Lower leg skin (tissue), 4 donors: ENCODE results near the gene COL4A2. TPM values are rescaled to one million over a fixed set of nuclear protein-coding genes. Genes with fewer than 3 reads are reported as not detected.

Source experiments
- DNase-seq, 2 donors: peaks; one replicate each; pipeline ENCODE4 v3.0.0-alpha.2; 2019; ENCODE audit warnings: low spot score in 2 of 2
- H3K4me3 ChIP-seq: fragments of 200-600 bp; sonication (generic); 2 replicates; pipeline ENCODE4 v1.5.1; 2017; ENCODE audit warnings: mild to moderate bottlenecking, low read depth; ENCODE audit not compliant: poor library complexity, severe bottlenecking
- POLR2A ChIP-seq, 2 donors: fragments of 450-650 bp; IDR thresholded peaks; one replicate each; pipeline ENCODE4 v1.6.1; 2016 to 2017; ENCODE audit warnings: antibody characterized with exemption in 2 of 2, mild to moderate bottlenecking in 1 of 2, moderate library complexity in 1 of 2
- WGBS, 2 donors: methylation state at CpG; one replicate each; pipeline ENCODE4 v1.1.5; 2018; 5-methylcytosine and 5-hydroxymethylcytosine counted together
- intact Hi-C: fragments of 100-400 bp; cut with DNase I; formaldehyde crosslinking; loops from one replicate; pipeline ENCODE4 v1.15.0; 2023; ENCODE audit warnings: low total_unique reads
- total RNA-seq, 4 donors: library from RNA; depleted of rRNA; stranded (reverse); fragments of >200 nt; gene quantifications; one replicate each; pipeline ENCODE4 v1.1.0, GENCODE V29; 2016
- TF ChIP-seq, protein P1 (sequence below), 3 donors: fragments of 450-650 bp; IDR thresholded peaks; one replicate each; pipeline ENCODE4 v1.5.1; 2016; ENCODE audit warnings: antibody characterized with exemption in 3 of 3, mild to moderate bottlenecking in 3 of 3, moderate library complexity in 2 of 3

The COL4A2 gene
- total RNA-seq, 4 donors from 2014 or later: 40.8 to 119 (median 58.9) TPM

- intact Hi-C loops: no loop called here
- 82 to 88% methylated on average over 3 of the region's 3 CpGs for WGBS, 2 donors
- no peak overlapping the region for H3K4me3 ChIP-seq
- no peak for DNase-seq
- TF ChIP-seq POLR2A (IDR thresholded peaks at IDR 0.05): no peak
- TF ChIP-seq, protein P1, sequence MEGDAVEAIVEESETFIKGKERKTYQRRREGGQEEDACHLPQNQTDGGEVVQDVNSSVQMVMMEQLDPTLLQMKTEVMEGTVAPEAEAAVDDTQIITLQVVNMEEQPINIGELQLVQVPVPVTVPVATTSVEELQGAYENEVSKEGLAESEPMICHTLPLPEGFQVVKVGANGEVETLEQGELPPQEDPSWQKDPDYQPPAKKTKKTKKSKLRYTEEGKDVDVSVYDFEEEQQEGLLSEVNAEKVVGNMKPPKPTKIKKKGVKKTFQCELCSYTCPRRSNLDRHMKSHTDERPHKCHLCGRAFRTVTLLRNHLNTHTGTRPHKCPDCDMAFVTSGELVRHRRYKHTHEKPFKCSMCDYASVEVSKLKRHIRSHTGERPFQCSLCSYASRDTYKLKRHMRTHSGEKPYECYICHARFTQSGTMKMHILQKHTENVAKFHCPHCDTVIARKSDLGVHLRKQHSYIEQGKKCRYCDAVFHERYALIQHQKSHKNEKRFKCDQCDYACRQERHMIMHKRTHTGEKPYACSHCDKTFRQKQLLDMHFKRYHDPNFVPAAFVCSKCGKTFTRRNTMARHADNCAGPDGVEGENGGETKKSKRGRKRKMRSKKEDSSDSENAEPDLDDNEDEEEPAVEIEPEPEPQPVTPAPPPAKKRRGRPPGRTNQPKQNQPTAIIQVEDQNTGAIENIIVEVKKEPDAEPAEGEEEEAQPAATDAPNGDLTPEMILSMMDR (IDR thresholded peaks at IDR 0.05): no peak
These were observed 58.8 kb downstream of the COL4A2 start for GRCh38 chr13:110365876-110366275.

- no peak for DNase-seq
- no peak overlapping the region for H3K4me3 ChIP-seq
- intact Hi-C loops: no loop called here
- no peak for TF ChIP-seq POLR2A (IDR thresholded peaks at IDR 0.05)
- TF ChIP-seq, protein P1 (IDR thresholded peaks at IDR 0.05): no peak
- WGBS, 2 donors: 82 to 83% methylated on average over 3 of the region's 3 CpGs
These were observed 59.6 kb downstream of the COL4A2 start for GRCh38 chr13:110366733-110367132.

- WGBS, 2 donors: 52 to 69% methylated on average over 4 of the region's 4 CpGs
These were observed 60.5 kb downstream of the COL4A2 start for GRCh38 chr13:110367620-110368019.

DNA sequence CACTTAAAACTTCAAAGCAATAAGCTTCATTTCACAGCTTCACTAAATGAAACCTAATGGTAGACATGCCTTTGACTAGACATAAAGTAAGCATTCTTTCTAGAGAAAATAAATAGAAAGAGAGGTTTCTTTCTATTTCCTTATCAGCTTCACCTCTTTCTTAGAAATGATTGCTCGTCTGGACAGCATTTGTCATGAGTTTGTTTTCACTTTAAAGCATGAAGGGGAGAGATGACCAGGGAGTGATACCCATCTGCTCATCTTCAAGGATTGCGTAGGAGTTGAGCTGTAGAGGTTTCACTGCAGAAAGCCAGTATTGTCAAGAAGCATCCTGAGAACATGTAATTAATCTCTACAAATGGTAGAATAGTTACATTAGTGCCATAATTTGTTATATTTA lies 61.3 kb downstream of the COL4A2 start:
- TF ChIP-seq POLR2A (IDR thresholded peaks at IDR 0.05): no peak
- H3K4me3 ChIP-seq: no peak overlapping the region
- intact Hi-C loops: no loop called here
- 95 to 96% methylated on average over 2 of the region's 2 CpGs for WGBS, 2 donors
- DNase-seq: no peak

More at GRCh38 chr13:110367620-110368019, 60.5 kb downstream of the COL4A2 start:
- H3K4me3 ChIP-seq: no peak overlapping the region
- intact Hi-C loops: no loop called here
- no peak for DNase-seq
- no peak for TF ChIP-seq POLR2A (IDR thresholded peaks at IDR 0.05)
- TF ChIP-seq, protein P1 (IDR thresholded peaks at IDR 0.05): no peak

GRCh38 chr13:110369400-110369799 lies 62.3 kb downstream of the COL4A2 start:
- intact Hi-C loops: no loop called here
- 93% methylated on average over 5 of the region's 5 CpGs for WGBS, 2 donors
- DNase-seq: no peak
- H3K4me3 ChIP-seq: no peak overlapping the region
- TF ChIP-seq POLR2A (IDR thresholded peaks at IDR 0.05): no peak
- TF ChIP-seq, protein P1 (IDR thresholded peaks at IDR 0.05): no peak

DNA sequence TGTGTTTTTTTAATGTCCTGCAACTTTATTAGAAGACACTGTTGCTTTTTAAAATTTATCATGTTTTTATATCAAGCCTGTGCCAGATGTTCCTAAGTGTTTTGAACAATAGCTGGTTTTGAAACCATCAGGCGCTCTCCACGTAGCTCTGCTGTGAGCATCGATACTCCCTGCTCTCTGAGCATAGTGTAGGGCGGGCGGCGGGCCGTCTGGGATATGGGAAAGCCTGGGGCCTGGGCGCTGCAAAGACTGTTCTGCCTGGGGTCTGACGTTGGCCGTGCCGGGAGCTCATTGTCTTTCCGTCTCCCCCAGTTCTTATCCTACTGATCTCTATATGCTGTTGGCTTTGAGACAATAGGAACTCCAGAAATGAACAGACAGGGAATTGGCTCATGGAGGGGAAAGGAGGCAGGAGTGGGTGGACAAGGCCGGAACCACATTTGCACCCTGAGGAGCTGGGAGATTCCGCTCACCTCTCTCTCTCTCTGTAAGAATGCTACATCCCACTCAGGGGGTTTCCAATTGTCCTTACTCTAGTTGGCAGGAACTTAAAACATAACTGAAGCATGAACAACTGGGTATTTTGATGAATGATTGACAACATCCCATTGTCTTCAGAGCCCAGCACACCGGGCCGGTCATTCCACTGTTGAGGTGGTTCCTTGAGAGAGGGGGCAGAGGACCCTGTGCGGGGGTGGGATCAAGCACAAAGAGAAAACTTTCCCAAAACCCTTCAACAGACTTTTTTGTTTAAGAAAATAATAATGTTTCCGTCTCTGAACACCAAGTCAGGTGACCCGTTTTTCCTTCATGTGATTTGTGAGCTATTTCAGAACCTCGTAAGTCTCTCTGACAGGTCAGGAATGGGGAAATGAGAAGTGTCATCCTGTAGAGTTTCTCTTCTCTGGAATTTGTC lies 64.7 kb downstream of the COL4A2 start:
- intact Hi-C loops: no loop called here
- WGBS, 2 donors: 53 to 61% methylated on average over 20 of the region's 20 CpGs
- no peak for TF ChIP-seq POLR2A (IDR thresholded peaks at IDR 0.05)
- TF ChIP-seq, protein P1 (IDR thresholded peaks at IDR 0.05): no peak
- H3K4me3 ChIP-seq: no peak overlapping the region
- no peak for DNase-seq
